ENCODE measurements around the gene RPF1.

DNA sequence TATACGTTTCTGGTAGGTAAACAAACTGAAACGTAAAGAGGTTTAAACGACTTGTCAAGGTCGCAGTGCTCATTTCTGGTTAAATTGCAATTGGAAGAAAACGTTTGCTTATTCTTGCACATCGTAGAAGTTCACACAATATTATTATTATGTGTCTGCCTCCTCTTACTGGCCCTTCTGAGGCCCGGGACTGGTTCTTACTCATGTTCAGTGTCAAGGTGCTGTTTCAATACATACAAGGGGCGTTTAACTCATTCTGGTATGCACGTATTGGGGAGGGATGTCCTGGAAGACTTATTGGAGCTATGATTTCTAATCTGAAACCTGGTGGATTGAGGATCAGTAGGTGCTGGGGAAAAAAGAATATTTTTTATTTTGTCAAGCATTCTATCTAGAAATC is 932 bp downstream of the RPF1 start:
- TF ChIP-seq CTCF (IDR thresholded peaks at IDR 0.05; ENCODE audit: low read depth, low read length, missing input control), result no peak
- no peak for TF ChIP-seq TAF1 (conservative IDR thresholded peaks at IDR 0.05)
- no peak for TF ChIP-seq MAX (IDR thresholded peaks at IDR 0.05)
